Measurements from ENCODE around the gene TLR6.

Gene TLR6

DNA sequence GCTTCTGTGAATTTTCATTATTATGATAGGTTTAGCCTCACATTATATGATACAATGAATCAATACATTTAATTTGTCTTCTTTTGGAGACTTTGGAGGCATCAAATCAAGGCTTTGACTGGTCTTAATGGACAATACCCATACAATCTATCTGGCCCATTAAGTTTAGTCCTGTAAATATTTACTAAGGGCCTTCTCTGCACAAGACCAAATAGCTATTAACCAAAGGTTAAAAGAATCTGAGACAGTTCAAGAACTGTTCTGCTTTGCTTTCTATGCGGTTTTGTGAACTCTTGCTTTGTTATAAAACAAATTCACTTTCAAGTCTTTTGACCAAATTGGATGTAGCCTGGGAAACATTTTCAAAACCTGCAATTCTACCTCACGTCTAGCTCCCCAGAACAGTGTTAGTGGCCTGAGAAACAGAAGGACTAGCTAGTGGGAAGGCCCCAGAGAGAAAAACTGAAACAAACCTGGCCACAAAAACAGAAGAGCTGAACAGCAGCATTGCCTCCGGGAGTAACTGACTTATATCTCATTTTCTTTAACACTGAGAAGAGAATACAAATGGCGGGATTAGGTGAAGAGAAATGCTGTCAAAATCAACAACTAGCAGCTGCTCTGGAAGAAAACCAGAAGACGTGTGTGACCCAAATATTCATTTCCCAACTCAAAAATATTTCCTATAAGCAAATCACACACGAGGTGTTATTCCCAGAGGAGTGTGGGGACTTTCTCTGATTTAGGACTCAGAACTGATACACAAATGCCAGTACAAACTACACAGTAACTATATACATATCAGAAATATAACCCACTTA, 52.6 kb downstream of the TLR6 start:
- no peaks in the 10 kb centered on the region for H3K4me1 ChIP-seq (ENCODE audit: control insufficient read depth, low read depth, low read length)
- H3K4me3 ChIP-seq (ENCODE audit: low read length): no peak overlapping the region

DNA sequence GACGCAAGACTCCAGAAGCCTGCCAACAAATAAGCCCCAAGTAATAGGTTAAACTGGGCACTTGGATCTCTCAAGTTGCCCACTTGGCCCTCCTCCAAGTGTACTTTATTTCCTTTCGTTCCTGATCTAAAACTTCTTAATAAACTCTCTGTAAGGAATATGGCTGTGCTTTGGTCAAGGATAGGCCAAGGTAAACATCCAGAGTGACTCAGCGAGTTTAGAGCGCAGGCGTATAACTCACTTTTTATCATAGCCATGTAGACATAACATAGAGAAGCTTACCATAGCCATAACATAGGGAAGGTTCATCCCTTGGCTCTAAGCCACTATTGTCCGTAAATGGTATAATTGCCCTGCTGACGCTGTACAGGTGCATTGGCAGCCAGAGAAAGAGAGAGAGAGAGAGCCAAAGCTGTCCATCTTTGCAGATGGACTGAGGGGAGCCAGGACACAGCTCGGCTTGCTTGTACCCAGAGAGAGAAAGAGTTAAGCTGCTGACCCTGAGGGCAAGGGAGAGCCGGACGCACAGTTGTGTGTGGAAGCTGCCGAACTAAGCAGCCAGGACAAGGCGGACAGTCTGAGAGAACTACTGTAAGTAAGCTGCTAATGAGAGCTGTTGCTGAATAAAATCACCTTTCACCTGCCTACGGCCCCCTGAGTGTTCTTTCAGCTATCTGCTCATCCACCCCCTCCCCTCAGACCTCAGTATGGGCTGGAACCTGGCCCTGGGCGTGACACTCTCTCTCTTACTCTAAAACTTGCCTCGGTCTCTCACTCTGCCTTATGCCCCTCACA, 53.9 kb downstream of the TLR6 start:
- no peak overlapping the region for H3K9ac ChIP-seq (ENCODE audit: low read length)
- no peak overlapping the region for H3K27ac ChIP-seq (ENCODE audit: low read length)
- no peak overlapping the region for H3K4me3 ChIP-seq (ENCODE audit: low read length)
- peaks cover 8% of the 10 kb centered on the region for H3K9me3 ChIP-seq (ENCODE audit: control insufficient read depth, low read depth, low read length)
- H3K27me3 ChIP-seq (ENCODE audit: control insufficient read depth, insufficient read depth, low read length): no peaks in the 10 kb centered on the region
- no peaks in the 10 kb centered on the region for H3K4me1 ChIP-seq (ENCODE audit: control insufficient read depth, low read depth, low read length)
- no peaks in the 10 kb centered on the region for H3K36me3 ChIP-seq (ENCODE audit: control insufficient read depth, low read depth, low read length)

More for the DNA sequence above, 52.6 kb downstream of the TLR6 start:
- Histone ChIP-seq H3K27me3 (ENCODE audit: control insufficient read depth, insufficient read depth, low read length) (no peaks in the 10 kb centered on the region), H3K36me3 (ENCODE audit: control insufficient read depth, low read depth, low read length) (no peaks in the 10 kb centered on the region), H3K9ac (ENCODE audit: low read length) (no peak overlapping the region), H3K9me3 (ENCODE audit: control insufficient read depth, low read depth, low read length) (peaks cover 8% of the 10 kb centered on the region), H3K27ac (ENCODE audit: low read length) (no peak overlapping the region)

DNA sequence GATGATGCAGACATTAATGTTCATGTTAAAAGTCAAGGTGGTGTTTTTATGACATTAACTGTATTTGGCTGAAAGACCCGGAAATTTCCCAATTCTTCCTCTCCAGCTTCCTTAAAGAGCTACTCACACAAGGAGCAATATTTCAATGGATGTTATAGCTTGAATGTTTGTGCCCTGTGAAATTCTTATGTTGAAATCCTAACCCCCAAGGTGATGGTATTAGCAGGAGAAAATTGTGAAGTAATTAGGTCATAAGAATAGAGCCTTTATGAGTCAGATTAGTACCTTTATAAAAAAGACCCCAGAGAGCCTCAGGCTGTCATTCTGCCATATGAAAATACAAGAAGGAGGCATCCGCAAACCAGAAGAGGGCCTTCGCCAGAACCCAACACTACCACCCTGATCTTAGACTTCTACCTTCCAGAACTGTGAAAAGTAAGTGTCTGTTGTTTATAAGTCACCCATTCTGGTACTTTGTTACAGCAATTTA, 55.6 kb downstream of the TLR6 start:
- Histone ChIP-seq H3K4me3 (ENCODE audit: low read length) (no peak overlapping the region), H3K36me3 (ENCODE audit: control insufficient read depth, low read depth, low read length) (no peaks in the 10 kb centered on the region), H3K9ac (ENCODE audit: low read length) (no peak overlapping the region), H3K27ac (ENCODE audit: low read length) (no peak overlapping the region), H3K27me3 (ENCODE audit: control insufficient read depth, insufficient read depth, low read length) (no peaks in the 10 kb centered on the region), H3K9me3 (ENCODE audit: control insufficient read depth, low read depth, low read length) (peaks cover 8% of the 10 kb centered on the region), H3K4me1 (ENCODE audit: control insufficient read depth, low read depth, low read length) (no peaks in the 10 kb centered on the region)

DNA sequence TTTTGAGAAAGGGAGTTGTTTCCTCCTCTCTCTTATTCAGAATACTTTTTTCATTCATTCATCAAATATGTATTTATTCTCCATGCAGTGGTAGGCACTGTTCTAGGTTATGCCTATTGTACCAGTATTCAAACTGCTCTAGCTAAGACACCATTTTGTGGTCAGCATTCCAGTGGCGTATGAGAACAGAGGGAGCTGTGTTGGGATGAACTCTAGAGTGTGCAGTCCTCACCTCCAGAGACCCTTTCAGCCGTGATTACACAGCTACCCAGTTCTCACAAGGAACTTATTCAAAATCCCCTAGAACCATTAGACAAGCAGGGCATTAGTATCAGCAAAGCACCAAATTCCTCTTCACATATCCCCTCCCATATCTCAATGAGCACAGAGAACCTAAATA, 56.3 kb downstream of the TLR6 start:
- Histone ChIP-seq H3K4me1 (ENCODE audit: control insufficient read depth, low read depth, low read length) (no peaks in the 10 kb centered on the region), H3K9me3 (ENCODE audit: control insufficient read depth, low read depth, low read length) (peaks cover 8% of the 10 kb centered on the region), H3K4me3 (ENCODE audit: low read length) (no peak overlapping the region), H3K36me3 (ENCODE audit: control insufficient read depth, low read depth, low read length) (no peaks in the 10 kb centered on the region), H3K9ac (ENCODE audit: low read length) (no peak overlapping the region), H3K27me3 (ENCODE audit: control insufficient read depth, insufficient read depth, low read length) (no peaks in the 10 kb centered on the region), H3K27ac (ENCODE audit: low read length) (no peak overlapping the region)

DNA sequence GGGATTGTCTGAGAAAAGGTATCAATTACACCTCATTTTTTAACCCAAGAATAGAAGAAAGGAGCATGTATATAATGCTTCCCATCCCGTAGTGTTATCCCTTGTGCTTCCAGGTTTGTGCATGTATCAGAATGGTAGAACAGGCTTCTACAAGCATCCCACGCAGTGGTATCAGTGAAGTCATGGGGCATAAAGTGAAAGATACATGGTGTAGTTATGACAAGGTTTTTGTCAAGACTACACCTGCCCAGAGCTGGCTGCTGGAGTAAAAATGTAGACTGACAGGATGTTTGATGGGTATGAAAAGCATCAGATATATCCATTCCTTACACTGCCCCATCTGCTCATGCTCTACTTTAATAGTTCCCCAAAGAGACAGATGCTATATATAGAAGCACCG, 61.5 kb downstream of the TLR6 start:
- Histone ChIP-seq H3K9me3 (ENCODE audit: control insufficient read depth, low read depth, low read length) (no peaks in the 10 kb centered on the region), H3K36me3 (ENCODE audit: control insufficient read depth, low read depth, low read length) (no peaks in the 10 kb centered on the region), H3K9ac (ENCODE audit: low read length) (no peak overlapping the region), H3K4me3 (ENCODE audit: low read length) (no peak overlapping the region), H3K27me3 (ENCODE audit: control insufficient read depth, insufficient read depth, low read length) (no peaks in the 10 kb centered on the region), H3K4me1 (ENCODE audit: control insufficient read depth, low read depth, low read length) (no peaks in the 10 kb centered on the region), H3K27ac (ENCODE audit: low read length) (no peak overlapping the region)

DNA sequence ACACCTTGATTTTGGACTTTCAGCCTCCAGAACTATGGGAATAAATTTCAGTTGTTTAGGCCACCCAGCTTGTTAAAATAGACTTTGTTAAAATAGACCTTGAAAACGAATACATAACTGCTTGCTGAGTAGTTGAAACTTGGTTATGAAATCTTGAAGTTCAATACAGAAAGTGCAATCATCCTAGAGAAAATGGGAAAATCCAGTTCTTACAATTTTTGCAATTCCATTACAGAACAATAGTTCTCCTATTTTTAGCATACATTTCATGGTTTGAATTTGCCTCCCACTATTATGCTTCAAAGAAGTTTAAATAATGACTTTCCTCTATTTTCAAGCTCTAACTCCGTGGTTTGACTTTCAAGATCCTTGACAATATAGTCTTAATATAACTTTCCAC, 62.6 kb downstream of the TLR6 start:
- Histone ChIP-seq H3K27me3 (ENCODE audit: control insufficient read depth, insufficient read depth, low read length) (no peaks in the 10 kb centered on the region), H3K9ac (ENCODE audit: low read length) (no peak overlapping the region), H3K4me1 (ENCODE audit: control insufficient read depth, low read depth, low read length) (no peaks in the 10 kb centered on the region), H3K9me3 (ENCODE audit: control insufficient read depth, low read depth, low read length) (no peaks in the 10 kb centered on the region), H3K4me3 (ENCODE audit: low read length) (no peak overlapping the region), H3K36me3 (ENCODE audit: control insufficient read depth, low read depth, low read length) (no peaks in the 10 kb centered on the region), H3K27ac (ENCODE audit: low read length) (no peak overlapping the region)

DNA sequence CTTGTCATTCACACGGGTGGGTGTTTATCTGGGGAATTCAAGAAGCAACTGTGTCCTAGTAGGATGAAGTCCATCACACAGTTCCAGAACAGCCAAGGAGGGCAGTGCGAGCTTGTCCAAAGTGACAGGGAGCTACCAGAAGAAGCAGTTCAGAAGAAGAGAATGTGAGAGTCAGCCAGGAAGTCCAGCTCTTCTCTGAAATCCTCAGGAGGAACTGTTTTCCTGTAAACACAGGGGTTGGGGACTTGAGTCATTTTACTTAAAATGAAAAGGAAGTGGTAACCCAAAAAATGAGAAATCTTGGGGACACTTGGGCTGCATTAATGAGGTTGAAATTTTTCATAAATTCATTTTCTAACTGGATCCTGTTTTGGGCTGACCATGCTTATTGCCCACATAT, 65.6 kb downstream of the TLR6 start:
- Histone ChIP-seq H3K36me3 (ENCODE audit: control insufficient read depth, low read depth, low read length) (no peaks in the 10 kb centered on the region), H3K4me1 (ENCODE audit: control insufficient read depth, low read depth, low read length) (no peaks in the 10 kb centered on the region), H3K4me3 (ENCODE audit: low read length) (no peak overlapping the region), H3K27ac (ENCODE audit: low read length) (no peak overlapping the region), H3K27me3 (ENCODE audit: control insufficient read depth, insufficient read depth, low read length) (no peaks in the 10 kb centered on the region), H3K9me3 (ENCODE audit: control insufficient read depth, low read depth, low read length) (no peaks in the 10 kb centered on the region), H3K9ac (ENCODE audit: low read length) (no peak overlapping the region)

DNA sequence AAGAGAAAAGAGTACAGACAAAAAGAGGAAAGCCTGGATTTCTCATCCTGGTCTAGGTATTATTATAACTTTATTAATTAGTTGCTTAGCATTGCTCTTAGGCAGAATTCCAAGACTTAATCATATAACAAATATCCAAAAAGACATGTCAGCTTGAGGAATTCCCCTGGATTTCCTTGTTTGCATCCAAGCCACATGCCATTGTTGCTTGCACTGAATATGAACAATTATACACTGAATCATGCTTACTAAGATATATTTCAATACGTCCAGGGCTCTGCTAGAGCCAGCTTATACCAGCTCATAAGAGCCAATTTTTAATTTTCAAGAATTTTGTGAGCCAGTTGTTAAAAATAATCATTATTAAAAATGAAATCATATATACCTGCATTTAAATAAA, 68.3 kb downstream of the TLR6 start:
- no peaks in the 10 kb centered on the region for H3K36me3 ChIP-seq (ENCODE audit: control insufficient read depth, low read depth, low read length)
- no peaks in the 10 kb centered on the region for H3K27me3 ChIP-seq (ENCODE audit: control insufficient read depth, insufficient read depth, low read length)
- H3K27ac ChIP-seq (ENCODE audit: low read length): no peak overlapping the region
- no peaks in the 10 kb centered on the region for H3K4me1 ChIP-seq (ENCODE audit: control insufficient read depth, low read depth, low read length)
- no peaks in the 10 kb centered on the region for H3K9me3 ChIP-seq (ENCODE audit: control insufficient read depth, low read depth, low read length)
- H3K9ac ChIP-seq (ENCODE audit: low read length): no peak overlapping the region
- no peak overlapping the region for H3K4me3 ChIP-seq (ENCODE audit: low read length)

DNA sequence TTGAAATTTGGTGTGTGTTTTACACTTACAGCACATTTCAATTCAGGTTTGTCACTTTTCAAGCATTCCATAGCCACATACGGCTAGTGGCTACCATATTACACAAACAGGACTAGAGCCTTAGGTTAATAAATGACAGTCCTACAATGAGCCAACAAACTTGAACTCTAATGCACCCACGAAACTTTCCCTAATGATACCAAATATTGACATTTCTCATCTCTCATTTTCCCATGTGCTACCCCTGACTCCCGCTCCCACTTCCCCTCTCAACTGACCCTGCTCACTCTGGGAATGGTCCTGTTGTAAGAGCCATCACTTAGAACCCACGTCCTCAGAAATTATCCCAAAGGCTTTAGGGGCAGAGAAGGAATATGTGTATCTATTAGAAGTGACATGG, 68.9 kb downstream of the TLR6 start:
- H3K27ac ChIP-seq (ENCODE audit: low read length): no peak overlapping the region
- no peaks in the 10 kb centered on the region for H3K36me3 ChIP-seq (ENCODE audit: control insufficient read depth, low read depth, low read length)
- no peaks in the 10 kb centered on the region for H3K4me1 ChIP-seq (ENCODE audit: control insufficient read depth, low read depth, low read length)
- no peaks in the 10 kb centered on the region for H3K27me3 ChIP-seq (ENCODE audit: control insufficient read depth, insufficient read depth, low read length)
- no peaks in the 10 kb centered on the region for H3K9me3 ChIP-seq (ENCODE audit: control insufficient read depth, low read depth, low read length)
- no peak overlapping the region for H3K4me3 ChIP-seq (ENCODE audit: low read length)
- H3K9ac ChIP-seq (ENCODE audit: low read length): no peak overlapping the region

DNA sequence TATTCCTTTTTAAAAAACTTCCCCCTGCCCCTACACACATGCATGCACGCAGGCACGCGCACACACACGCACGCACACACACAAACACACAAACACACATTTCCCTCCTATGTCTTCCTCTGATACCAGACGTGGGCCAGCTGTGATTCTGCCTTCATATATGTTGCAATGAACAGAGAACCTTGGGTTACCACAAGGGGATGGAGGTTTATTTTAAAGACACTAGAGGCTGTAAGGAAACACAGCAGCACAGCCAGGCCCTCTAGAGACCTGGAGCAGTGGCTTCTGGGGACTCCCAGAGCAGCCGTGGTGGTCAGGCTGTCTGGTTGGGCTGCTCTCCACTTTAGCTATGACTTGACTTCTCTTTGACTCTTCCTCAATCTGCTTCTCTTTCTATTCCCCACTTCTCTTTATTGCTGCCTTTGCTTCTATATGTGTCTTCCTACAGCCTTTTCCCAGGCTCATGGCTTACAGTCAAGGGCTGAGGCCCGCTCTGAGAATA, 70.7 kb downstream of the TLR6 start:
- Histone ChIP-seq H3K27me3 (ENCODE audit: control insufficient read depth, insufficient read depth, low read length) (no peaks in the 10 kb centered on the region), H3K4me1 (ENCODE audit: control insufficient read depth, low read depth, low read length) (no peaks in the 10 kb centered on the region), H3K9me3 (ENCODE audit: control insufficient read depth, low read depth, low read length) (no peaks in the 10 kb centered on the region), H3K27ac (ENCODE audit: low read length) (no peak overlapping the region), H3K9ac (ENCODE audit: low read length) (no peak overlapping the region), H3K4me3 (ENCODE audit: low read length) (no peak overlapping the region), H3K36me3 (ENCODE audit: control insufficient read depth, low read depth, low read length) (no peaks in the 10 kb centered on the region)

DNA sequence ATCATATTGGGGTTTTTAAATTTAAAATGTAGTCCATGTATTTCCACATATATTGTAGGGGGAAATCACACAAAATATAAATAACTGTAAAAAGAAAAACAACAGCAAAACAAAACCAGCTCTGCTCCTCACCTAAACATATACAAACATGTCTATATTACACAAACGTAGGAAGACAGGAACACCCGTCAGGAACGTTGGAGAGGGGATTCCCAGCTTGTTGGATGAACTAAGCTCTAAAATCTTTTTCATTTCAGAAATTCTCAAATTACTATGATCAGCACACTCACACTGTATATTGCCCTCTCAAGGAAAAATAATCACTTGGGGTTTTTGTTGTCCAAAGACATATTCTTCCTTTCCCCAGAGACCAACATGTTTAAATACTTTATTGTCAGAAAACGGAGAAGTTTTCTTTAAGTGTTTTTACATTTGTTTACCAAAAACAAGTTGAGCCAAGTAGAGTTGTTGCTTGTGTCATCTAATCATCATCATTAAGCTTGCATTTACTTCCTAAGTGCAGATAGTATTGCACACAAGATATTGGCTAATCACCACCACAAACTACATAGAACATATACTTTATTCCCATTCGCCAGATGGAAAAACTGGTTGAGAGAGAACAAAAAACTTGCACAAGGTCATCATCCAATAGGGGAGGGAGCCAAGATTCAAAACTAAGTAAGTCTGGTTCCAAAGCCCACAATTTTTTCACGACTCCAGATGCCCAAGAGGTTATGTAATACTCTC, 71.4 kb downstream of the TLR6 start:
- H3K4me1 ChIP-seq (ENCODE audit: control insufficient read depth, low read depth, low read length): no peaks in the 10 kb centered on the region
- H3K9ac ChIP-seq (ENCODE audit: low read length): no peak overlapping the region
- H3K27me3 ChIP-seq (ENCODE audit: control insufficient read depth, insufficient read depth, low read length): no peaks in the 10 kb centered on the region
- H3K9me3 ChIP-seq (ENCODE audit: control insufficient read depth, low read depth, low read length): no peaks in the 10 kb centered on the region
- no peak overlapping the region for H3K4me3 ChIP-seq (ENCODE audit: low read length)
- no peak overlapping the region for H3K27ac ChIP-seq (ENCODE audit: low read length)
- H3K36me3 ChIP-seq (ENCODE audit: control insufficient read depth, low read depth, low read length): no peaks in the 10 kb centered on the region
